Stimulated activated CD4-positive, alpha-beta T cell treated with anti-CD3 and anti-CD28 coated beads, Interleukin-1b, Interleukin-23, amount 100 ng/mL, for 48 hours (primary cell): ENCODE data around the gene DDX60.
"Not testable (repeated sequence)": the region's sequence is repeated elsewhere in the genome, so short reads cannot be mapped to it uniquely, and the experiment has no call there.

Source experiments
- DNase-seq: peaks from one replicate; pipeline ENCODE4 v3.0.0-alpha.2; 2020

Gene DDX60

DNA sequence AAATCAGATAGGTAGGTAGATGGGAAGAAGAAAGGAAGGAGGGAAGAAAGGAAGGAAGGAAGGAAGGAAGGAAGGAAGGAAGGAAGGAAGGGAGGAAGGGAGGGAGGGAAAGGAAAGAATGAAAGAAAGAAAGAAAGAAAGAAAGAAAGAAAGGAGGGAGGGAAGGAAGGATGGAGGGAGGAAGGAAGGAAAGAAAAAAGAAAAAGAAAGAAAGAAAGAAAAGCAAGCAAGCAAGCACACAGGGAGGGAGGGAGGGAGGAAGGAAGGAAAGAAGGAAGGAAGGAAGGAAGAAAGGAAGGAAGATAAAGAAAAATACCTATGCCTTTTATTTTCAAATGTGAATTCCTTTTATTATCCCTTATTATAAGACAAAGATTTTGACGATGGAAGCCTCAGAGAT is 32.7 kb downstream of the DDX60 start:
- DNase-seq, result not testable (repeated sequence)

DNA sequence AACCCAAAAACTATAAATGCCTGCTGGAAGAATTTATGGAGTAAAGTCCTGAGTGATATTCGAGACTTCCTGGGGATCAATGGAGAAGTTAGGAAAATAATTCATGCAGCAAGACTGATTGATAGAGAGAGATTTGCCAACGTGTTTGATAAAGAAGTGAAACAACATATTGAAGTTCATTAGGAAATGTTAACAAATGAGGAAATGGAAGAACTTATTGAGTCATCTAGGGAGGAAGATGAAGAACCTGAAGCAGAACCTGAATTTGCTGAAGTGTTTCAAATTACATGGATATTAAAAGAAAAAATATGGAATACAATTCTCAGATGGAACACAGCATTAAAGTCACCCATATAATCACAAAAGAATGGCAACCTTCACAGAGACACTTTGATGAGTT is 39.0 kb downstream of the DDX60 start:
- no peak for DNase-seq

DNA sequence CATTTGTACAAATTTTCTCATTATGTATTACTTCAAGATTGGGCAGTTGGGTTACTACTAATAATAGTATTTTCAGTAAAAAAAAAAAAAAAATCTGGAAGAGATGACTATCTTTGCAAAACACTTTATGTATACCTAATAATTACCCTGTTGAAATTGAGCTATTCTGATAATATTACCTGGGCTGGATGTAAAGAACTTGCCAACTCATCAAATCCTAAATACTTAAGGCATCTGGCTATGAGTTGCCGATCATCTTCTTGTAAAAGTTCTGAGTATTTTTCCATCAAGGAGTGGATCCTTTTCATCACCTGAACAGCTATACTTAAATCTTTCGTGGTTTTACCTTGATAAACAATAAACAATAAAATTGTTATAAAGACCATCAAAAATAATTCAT is 42.7 kb downstream of the DDX60 start:
- no peak for DNase-seq

DNA sequence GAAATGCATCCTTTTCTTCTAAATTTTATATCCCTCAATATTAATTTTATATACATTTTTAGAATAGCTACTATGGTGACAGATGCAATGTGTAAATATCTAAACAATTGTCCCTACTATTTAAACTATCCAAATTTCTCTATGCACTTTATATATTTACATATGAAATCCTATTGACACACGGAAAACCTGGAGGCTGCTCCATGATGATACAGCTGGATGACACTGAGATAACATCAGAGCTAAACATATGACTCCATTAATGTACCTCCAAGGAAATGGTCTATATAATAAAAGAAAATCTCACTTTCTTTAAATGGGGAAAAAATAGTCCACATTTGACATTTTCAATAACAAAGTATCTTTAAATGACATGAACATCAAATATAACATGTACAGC is 43.7 kb downstream of the DDX60 start:
- DNase-seq, result no peak

DNA sequence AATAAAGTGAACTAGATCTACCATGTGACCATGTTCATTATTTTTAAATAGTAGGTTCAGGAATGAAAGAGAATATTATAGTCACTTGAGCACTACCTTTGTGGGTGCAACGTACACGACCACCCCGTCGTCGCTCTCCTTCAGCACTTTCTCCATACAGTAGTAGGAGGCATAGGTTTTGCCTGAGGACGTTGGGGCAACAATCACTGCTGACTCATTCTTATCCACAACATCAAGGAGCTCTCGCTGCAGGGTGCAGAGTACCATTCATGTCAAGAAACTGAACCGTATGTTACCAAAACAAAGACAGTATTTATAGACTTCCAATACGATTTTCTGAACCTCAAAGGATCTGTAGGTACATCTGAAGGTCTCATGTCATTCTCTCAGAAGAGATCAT is 44.7 kb downstream of the DDX60 start:
- no peak for DNase-seq

DNA sequence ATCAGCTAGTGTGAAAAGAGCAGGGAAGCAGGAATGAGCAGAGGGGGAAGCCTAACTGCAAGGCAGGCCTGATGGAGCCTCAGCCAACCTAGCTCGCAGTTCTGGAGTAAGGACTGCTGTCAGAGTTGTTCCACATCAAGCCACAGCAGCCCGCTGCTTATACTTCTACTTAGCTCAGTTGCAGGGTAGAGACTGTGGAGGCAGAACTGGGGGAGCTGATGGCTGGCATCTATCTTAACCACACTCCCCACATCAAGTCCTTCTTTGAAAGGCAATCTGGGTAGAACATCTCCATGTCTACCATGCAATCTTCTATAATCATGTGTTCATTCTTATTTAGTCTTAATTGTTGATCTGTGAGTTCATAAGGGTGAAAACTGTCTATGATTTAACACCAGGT is 46.1 kb downstream of the DDX60 start:
- no peak for DNase-seq

DNA sequence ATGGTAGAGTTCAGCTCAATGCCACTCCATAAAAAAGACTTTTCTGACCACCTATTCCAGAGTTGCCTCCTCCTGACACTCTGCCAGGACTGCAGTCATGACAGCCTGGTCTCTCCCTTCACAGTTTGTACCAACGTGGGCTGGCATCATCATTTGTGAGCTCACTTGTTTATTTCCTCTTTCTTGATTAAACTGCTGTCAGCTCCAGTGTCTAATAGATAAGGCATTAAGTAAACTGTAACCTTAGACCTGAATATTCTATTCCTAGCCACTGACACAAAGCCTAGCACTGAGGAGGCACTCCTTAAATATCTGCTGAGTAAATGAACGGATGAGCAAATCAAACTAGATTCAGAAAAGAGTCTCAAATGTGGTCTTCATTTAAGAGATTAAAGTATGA is 48.7 kb downstream of the DDX60 start:
- no peak for DNase-seq

DNA sequence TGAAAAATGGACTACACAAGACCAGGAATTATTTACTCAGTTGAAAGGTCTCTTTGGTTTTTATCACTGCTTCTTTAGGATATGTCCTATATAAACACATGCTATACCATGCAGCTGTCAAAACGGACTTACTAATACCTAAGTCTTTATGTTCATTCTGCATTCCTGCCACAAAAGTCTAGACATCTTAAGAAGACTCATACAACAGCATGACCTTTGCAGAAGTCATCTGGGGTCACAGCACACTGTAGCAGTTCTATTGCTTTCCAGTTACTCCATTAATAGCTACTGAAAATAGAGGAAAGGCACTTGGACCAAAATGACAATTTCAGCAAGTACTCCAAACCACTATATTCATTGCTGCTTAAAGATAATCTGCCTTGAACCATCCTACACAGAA is 53.2 kb downstream of the DDX60 start:
- DNase-seq, result no peak

DNA sequence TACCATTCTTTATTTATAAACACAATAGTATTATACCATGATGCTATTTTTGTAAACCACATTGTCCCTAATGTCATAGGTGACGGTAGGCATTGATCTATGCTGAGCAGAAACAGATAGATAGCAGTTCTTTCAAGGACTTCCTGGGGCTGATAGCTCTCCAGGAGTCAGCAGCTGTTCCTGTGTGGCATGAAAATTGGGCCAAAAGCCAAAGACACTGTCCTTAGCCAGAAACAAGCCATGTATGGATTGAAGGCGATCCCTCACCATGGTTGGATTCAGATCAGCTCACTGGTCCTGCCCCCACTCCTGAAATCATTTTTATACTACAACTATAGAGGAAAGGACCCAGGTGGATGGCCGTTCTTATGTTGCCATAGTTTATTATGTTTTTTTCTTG is 53.6 kb downstream of the DDX60 start:
- no peak for DNase-seq

DNA sequence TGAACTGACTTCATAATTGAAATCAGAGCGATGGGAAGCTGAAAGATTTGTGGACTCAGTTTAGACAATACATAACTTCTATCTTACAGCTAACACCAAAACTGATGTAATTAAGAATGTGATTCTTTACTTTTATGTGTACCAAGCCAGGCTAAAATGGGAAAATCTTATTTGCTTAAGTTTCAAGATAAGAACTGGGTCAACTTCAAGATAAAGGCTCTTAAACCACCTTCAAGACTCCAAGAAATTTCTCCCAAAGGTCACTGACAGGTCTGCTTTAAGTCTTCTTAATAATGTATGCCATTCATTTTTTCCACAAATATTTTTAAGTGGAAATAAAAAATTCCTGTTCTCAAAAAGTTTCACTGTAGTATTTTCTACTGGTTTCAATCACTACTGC is 55.5 kb downstream of the DDX60 start:
- no peak for DNase-seq

DNA sequence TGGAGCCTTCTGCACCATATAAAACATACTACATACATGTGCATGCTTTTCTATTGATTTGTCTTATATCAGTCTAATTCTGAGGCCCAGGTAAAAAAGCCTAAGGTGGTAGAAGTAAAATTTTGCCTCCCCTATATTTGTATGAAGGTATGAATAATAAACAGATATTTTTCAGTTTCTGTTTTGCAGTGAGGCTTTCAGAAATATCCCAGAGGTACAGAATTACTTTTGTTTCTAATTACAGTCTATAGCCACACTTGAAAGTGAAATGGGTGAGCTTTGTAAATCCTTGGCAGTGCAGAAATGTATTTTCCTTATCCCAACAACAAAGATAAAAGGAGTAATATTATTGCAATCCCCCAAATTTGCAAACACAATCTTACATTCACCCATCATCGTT is 59.5 kb downstream of the DDX60 start:
- DNase-seq, result no peak

DNA sequence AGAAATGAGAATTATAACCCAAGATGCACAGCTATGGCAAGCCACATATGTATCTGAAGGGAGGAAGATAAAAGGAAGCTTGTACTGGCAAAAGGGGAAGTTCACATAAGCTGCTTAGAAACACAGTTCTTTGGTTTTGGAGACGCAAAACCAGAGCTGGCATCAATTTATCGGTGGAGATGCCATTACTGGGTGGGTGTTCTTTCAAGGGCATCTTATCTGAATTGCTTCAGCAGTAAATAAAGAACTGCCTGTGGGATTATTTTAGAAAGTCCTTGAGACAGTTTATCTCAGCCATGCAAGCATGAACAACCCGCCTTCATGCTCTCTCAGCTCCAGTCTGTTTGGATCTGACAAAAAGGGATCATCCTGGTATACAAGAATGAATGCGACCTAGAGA is 60.8 kb downstream of the DDX60 start:
- DNase-seq, result no peak

DNA sequence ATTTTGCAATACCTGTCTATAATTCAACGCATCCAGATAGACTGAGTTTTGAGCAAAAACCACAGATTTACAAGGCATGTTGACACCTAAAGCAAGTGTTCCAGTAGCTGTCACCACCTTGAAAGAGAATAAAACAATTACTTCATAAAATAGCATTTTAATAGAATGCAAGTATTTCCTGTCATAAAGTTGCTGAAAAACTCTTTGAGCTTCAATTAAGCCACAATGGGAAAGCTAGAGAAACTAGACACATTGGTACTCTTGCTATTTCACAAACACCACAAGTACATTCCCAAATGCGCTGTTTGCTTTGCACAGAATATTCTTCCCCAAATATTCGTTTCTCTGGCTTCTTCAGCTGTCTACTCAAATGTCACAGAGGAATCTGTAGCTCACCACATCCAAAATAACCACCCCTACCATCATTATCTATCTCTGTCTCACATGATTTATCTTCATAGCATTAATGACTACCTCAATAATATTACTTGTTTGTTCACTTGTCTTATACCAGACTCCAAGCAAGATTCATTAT is 70.3 kb downstream of the DDX60 start:
- no peak for DNase-seq

DNA sequence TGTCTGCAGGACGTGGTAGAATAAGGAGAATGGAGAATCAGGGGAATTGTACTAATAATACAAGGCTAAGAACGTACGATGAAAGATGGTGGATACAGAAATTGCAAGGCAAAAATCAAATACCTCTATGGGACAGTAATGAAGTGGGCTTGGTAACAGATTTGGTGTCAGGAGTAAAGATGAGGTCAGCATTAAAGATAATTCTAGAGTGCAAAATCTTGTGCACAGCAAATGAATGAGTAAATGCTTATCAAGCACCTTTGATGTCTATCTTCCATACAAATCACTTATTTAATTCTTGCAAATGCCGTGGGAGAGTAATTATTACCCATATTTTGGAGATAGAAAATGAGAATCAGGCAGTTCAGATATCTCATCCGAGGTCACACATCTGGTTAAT is 70.9 kb downstream of the DDX60 start:
- no peak for DNase-seq

DNA sequence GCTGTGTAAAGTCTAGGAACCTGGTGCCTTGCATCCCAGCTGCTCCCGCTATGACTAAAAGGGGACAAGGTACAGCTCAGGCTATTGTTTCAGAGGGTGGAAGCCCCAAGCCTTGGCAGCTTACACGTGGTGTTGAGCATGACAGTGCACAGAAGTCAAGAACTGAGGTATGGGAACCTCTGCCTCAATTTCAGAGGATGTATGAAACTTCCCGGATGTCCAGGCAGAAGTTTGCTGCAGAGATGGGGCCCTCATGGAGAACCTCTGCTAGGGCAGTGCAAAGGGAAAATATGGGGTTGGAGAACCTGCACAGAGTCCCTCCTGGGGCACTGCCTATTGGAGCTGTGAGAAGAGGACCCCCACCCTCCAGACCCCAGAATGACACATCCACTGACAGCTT is 76.6 kb downstream of the DDX60 start:
- DNase-seq, result no peak

DNA sequence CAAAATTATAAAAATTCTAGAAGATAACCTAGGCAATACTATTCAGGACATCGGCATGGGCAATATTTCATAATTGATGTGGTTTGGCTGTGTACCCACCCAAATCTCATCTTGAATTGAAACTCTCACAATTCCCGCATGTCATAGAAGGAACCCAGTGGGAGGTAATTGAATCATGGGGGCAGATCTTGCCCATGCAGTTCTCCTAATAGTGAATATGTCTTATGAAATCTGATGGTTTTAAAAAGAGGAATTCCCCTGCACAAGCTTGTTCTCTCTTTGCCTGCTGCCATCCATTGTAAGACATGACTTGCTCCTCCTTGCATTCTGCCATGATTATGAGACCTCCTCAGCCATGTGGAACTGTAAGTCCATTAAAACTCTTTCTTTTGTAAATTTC is 77.7 kb downstream of the DDX60 start:
- no peak for DNase-seq

DNA sequence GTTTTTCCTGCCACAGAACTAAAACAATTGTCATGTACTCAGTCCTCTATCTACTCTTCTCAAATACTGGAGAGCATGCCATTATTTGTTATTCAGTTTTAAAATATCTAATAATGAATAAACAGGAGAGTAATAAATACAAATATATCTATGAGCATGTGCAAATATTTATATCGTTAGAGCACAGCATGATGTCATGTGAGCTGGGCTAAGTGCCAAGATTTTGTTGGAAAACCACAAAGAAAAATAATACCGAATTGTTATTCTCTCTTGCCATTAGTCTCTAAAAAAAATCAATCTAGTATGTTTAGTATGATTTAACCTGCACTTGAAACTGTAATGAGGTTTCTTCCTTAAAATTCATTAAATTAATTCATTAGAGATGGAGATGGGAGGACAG is 97.3 kb downstream of the DDX60 start:
- no peak for DNase-seq

DNA sequence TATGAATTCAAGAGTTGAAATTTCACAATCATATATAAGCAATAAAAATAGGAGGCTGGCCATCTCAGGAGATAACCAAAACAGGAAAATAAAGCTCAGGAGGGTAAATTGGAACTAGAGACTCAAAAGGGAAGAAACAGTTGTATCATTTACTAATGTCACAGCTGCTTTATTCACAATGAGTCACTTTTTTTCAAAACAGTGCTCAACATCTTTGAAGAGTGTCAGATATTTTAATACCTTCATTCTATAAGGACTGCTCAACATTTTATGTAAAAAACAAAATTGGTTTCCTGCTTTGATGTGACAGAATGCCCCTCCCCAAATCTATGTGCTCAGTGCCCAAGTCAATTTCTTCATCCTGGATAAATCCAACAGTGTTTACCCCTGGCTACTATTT is 97.7 kb downstream of the DDX60 start:
- DNase-seq, result no peak

DNA sequence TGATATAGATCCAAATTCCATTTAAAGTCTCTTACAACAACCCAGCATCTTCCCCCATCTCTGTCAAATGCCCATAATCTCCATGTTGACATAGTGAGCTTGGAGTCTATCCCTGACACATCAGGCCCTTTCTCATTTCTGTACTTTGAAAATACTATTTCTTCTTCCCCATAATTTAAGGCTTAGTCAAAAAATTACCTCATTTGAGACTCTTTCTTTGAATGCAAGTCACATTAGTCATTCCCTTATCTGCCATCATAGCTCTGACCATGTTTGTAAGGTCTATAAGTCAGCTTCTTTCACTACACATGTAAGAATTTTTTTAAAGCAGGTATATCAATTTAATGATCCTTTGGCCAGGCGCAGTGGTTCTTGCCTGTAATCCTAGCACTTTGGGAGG is 99.9 kb downstream of the DDX60 start:
- no peak for DNase-seq

DNA sequence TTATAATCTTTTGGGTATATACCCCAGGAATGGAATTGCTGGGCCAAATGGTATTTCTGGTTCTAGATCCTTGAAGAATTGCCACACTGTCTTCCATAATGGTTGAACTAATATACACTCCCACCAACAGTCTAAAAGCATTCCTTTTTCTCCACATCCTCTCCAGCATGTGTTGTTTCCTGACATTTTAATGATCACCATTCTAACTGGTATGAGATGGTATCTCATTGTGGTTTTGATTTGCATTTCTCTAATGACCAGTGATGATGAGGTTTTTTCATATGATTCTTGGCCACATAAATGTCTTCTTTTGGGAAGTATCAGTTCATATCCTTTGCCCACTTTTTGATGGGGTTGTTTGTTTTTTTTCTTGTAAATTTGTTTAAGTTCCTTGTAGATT is 105.0 kb downstream of the DDX60 start:
- DNase-seq, result not testable (repeated sequence)

DNA sequence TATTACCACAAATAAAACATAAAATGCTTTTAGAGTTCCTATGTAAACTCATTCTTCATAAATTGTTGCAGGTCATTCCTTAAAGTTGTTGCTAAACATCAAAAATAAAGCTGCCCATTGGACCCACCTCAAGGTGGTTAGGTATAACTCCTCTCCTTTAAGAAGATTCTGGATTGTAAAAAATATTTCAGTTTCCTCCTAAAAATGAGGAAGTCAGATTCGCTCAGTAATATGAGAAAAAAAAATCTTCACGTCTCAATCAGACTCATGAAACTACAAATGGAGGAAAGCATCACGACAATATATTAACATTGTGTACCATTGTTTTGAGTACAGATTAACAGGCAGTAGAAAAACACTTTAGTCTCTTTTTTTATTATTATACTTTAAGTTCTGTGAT is 105.9 kb downstream of the DDX60 start:
- no peak for DNase-seq

DNA sequence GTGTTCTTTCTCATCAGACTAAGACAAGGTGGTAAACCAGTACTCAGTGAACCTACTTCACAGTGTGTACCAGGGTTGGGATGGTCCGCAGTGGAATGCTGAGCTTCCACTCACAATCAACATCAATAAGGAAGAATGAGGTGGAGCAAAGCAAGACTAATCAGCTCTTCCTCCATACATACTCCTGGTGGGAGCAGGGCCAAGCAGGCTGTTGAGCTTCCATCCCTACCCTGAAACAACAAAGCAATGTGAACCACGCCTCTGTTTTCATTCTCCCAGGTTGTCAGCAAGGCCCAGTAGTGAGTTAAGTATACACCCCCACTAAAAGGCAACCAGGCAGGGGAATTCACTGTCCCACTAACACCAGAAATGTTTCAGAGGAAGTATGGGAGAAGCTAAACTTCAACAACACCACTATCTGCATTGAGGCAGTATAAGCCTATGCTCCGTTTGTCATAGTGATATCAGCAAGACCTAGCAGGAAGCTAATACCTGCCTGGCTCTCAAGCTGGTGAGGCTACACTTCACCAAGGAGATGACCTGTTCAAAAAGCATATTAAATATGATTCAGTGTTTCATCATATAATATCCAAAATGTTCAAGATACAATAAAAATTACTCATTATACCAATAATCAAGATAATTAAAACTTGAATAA is 109.5 kb downstream of the DDX60 start:
- no peak for DNase-seq

DNA sequence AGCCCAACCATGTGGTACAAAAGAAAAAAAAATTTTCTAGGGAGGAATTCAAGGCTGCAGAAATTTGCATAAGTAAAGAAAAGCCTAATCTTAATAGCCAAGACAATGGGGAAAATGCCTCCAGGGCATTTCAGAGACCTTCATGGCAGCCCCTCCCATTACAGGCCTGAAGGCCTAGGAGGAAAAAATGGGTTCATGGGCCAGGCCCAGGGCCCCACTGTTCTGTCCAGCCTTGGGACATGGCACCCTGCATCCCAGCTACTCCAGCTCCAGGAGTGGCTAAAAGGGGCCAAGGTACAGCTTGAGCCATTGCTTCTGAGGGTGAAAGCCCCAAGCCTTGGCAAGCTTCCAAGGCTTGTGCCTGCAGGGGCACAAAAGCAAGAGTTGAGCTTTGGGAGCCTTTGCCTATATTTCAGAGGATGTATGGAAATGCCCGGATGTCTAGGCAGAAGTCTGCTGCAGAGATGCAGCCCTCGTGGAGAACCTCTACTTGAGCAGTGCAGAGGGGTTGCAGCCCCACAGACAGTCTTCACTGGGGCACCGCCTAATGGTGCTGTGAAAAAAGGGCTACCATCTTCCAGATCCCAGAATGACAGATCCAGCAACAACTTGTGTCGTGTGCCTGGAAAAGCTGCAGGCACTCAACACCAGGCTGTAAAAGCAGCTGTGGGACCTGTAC is 115.2 kb downstream of the DDX60 start:
- no peak for DNase-seq

DNA sequence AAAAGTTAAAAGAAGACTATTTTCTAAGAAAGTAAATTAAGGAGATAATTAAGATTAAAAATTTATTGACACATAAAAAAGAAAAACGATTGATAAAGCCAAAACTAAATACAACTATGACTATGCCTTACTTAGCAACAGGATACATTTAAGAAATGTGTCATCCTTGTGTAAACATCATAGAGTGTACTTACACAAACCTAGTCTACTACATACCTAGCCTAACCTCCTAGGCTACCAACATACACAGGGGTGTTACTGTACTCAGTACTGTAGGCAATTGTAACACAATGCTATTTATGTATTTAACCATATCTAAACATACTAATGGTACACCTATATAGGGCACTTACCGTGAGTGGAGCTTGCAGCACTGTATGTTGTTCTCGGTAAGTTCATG is 117.9 kb downstream of the DDX60 start:
- no peak for DNase-seq
